Measurements from ENCODE around the gene PCDHGA12.
"Not testable (repeated sequence)": the region's sequence is repeated elsewhere in the genome, so short reads cannot be mapped to it uniquely, and the experiment has no call there.

PCDHGA12 gene

GRCh38 chr5:141413540-141414069 is 16.7 kb upstream of the PCDHGA12 start:
- no peak overlapping the region for H3K9ac ChIP-seq (ENCODE audit: low read length)
- H3K4me3 ChIP-seq (ENCODE audit: low read length) = no peak overlapping the region
- no peaks in the 10 kb centered on the region for H3K36me3 ChIP-seq (ENCODE audit: control insufficient read depth, low read depth, low read length)
- peaks cover 14% of the 10 kb centered on the region for H3K27me3 ChIP-seq (ENCODE audit: control insufficient read depth, insufficient read depth, low read length)
- peaks cover 12% of the 10 kb centered on the region for H3K9me3 ChIP-seq (ENCODE audit: control insufficient read depth, low read depth, low read length)
- H3K27ac ChIP-seq (ENCODE audit: low read length) = no peak overlapping the region
- no peaks in the 10 kb centered on the region for H3K4me1 ChIP-seq (ENCODE audit: control insufficient read depth, low read depth, low read length)

- not testable (repeated sequence) for H3K4me3 ChIP-seq (ENCODE audit: low read length); H3K4me1 ChIP-seq (ENCODE audit: control insufficient read depth, low read depth, low read length); H3K36me3 ChIP-seq (ENCODE audit: control insufficient read depth, low read depth, low read length); H3K27me3 ChIP-seq (ENCODE audit: control insufficient read depth, insufficient read depth, low read length); H3K27ac ChIP-seq (ENCODE audit: low read length); H3K9ac ChIP-seq (ENCODE audit: low read length)
- peaks cover 16% of the 10 kb centered on the region for H3K9me3 ChIP-seq (ENCODE audit: control insufficient read depth, low read depth, low read length)
Measured at GRCh38 chr5:141414548-141415274, 15.6 kb upstream of the PCDHGA12 start.

GRCh38 chr5:141415275-141415618 is 15.1 kb upstream of the PCDHGA12 start:
- not testable (repeated sequence) for H3K27ac ChIP-seq (ENCODE audit: low read length); H3K36me3 ChIP-seq (ENCODE audit: control insufficient read depth, low read depth, low read length); H3K27me3 ChIP-seq (ENCODE audit: control insufficient read depth, insufficient read depth, low read length); H3K4me3 ChIP-seq (ENCODE audit: low read length); H3K4me1 ChIP-seq (ENCODE audit: control insufficient read depth, low read depth, low read length); H3K9ac ChIP-seq (ENCODE audit: low read length)
- peaks cover 20% of the 10 kb centered on the region for H3K9me3 ChIP-seq (ENCODE audit: control insufficient read depth, low read depth, low read length)

- not testable (repeated sequence) for H3K27ac ChIP-seq (ENCODE audit: low read length); H3K36me3 ChIP-seq (ENCODE audit: control insufficient read depth, low read depth, low read length); H3K27me3 ChIP-seq (ENCODE audit: control insufficient read depth, insufficient read depth, low read length); H3K4me1 ChIP-seq (ENCODE audit: control insufficient read depth, low read depth, low read length)
- peaks cover 38% of the 10 kb centered on the region for H3K9me3 ChIP-seq (ENCODE audit: control insufficient read depth, low read depth, low read length)
- peak within 1 kb of the TSS; percentile 73 for H3K4me3 ChIP-seq (ENCODE audit: low read length)
- H3K9ac ChIP-seq (ENCODE audit: low read length) = peak within 1 kb of the TSS; percentile 73
Measured at GRCh38 chr5:141417494-141418172, 12.7 kb upstream of the PCDHGA12 start, which contains the start of gene PCDHGB7. PCDHGB7 (plus strand) TSS chr5:141417677; CDS start chr5:141417860, 183 bp downstream.

- no peaks in the 10 kb centered on the region for H3K4me1 ChIP-seq (ENCODE audit: control insufficient read depth, low read depth, low read length)
- H3K4me3 ChIP-seq (ENCODE audit: low read length) = no peak overlapping the region
- no peaks in the 10 kb centered on the region for H3K36me3 ChIP-seq (ENCODE audit: control insufficient read depth, low read depth, low read length)
- H3K27me3 ChIP-seq (ENCODE audit: control insufficient read depth, insufficient read depth, low read length) = peaks cover 8% of the 10 kb centered on the region
- no peak overlapping the region for H3K9ac ChIP-seq (ENCODE audit: low read length)
- H3K9me3 ChIP-seq (ENCODE audit: control insufficient read depth, low read depth, low read length) = peaks cover 42% of the 10 kb centered on the region
- H3K27ac ChIP-seq (ENCODE audit: low read length) = no peak overlapping the region
Measured at GRCh38 chr5:141419074-141419880, 11.0 kb upstream of the PCDHGA12 start.

- H3K9ac ChIP-seq (ENCODE audit: low read length) = no peak within 1 kb of the TSS
- no peaks in the 10 kb centered on the region for H3K36me3 ChIP-seq (ENCODE audit: control insufficient read depth, low read depth, low read length)
- peak within 1 kb of the TSS; percentile 5 for H3K4me3 ChIP-seq (ENCODE audit: low read length)
- H3K9me3 ChIP-seq (ENCODE audit: control insufficient read depth, low read depth, low read length) = peaks cover 51% of the 10 kb centered on the region
- no peaks in the 10 kb centered on the region for H3K4me1 ChIP-seq (ENCODE audit: control insufficient read depth, low read depth, low read length)
- H3K27ac ChIP-seq (ENCODE audit: low read length) = no peak within 1 kb of the TSS
- H3K27me3 ChIP-seq (ENCODE audit: control insufficient read depth, insufficient read depth, low read length) = peaks cover 8% of the 10 kb centered on the region
Measured at GRCh38 chr5:141420855-141421488, 9.3 kb upstream of the PCDHGA12 start, which contains the start of gene PCDHGA11. PCDHGA11 (plus strand) TSS chr5:141421051; CDS start chr5:141421228, 177 bp downstream.

GRCh38 chr5:141421489-141421855 is 8.8 kb upstream of the PCDHGA12 start:
- H3K4me3 ChIP-seq (ENCODE audit: low read length) = no peak overlapping the region
- H3K9me3 ChIP-seq (ENCODE audit: control insufficient read depth, low read depth, low read length) = peaks cover 56% of the 10 kb centered on the region
- no peaks in the 10 kb centered on the region for H3K4me1 ChIP-seq (ENCODE audit: control insufficient read depth, low read depth, low read length)
- H3K27me3 ChIP-seq (ENCODE audit: control insufficient read depth, insufficient read depth, low read length) = peaks cover 8% of the 10 kb centered on the region
- no peak overlapping the region for H3K27ac ChIP-seq (ENCODE audit: low read length)
- H3K9ac ChIP-seq (ENCODE audit: low read length) = no peak overlapping the region
- H3K36me3 ChIP-seq (ENCODE audit: control insufficient read depth, low read depth, low read length) = no peaks in the 10 kb centered on the region

GRCh38 chr5:141422742-141423291 is 7.5 kb upstream of the PCDHGA12 start:
- Histone ChIP-seq H3K9me3 (ENCODE audit: control insufficient read depth, low read depth, low read length) (peaks cover 69% of the 10 kb centered on the region), H3K36me3 (ENCODE audit: control insufficient read depth, low read depth, low read length) (no peaks in the 10 kb centered on the region), H3K4me1 (ENCODE audit: control insufficient read depth, low read depth, low read length) (no peaks in the 10 kb centered on the region), H3K4me3 (ENCODE audit: low read length) (no peak overlapping the region), H3K9ac (ENCODE audit: low read length) (no peak overlapping the region), H3K27me3 (ENCODE audit: control insufficient read depth, insufficient read depth, low read length) (peaks cover 8% of the 10 kb centered on the region), H3K27ac (ENCODE audit: low read length) (no peak overlapping the region)

- Histone ChIP-seq H3K36me3 (ENCODE audit: control insufficient read depth, low read depth, low read length) (no peaks in the 10 kb centered on the region), H3K27ac (ENCODE audit: low read length) (no peak overlapping the region), H3K4me1 (ENCODE audit: control insufficient read depth, low read depth, low read length) (no peaks in the 10 kb centered on the region), H3K9ac (ENCODE audit: low read length) (no peak overlapping the region), H3K9me3 (ENCODE audit: control insufficient read depth, low read depth, low read length) (peaks cover 56% of the 10 kb centered on the region), H3K4me3 (ENCODE audit: low read length) (no peak overlapping the region), H3K27me3 (ENCODE audit: control insufficient read depth, insufficient read depth, low read length) (no peaks in the 10 kb centered on the region)
Measured at GRCh38 chr5:141427783-141428426, 2.4 kb upstream of the PCDHGA12 start.

GRCh38 chr5:141431286-141431685 is 979 bp downstream of the PCDHGA12 start:
- Histone ChIP-seq H3K4me3 (ENCODE audit: low read length) (no peak overlapping the region), H3K9ac (ENCODE audit: low read length) (no peak overlapping the region), H3K9me3 (ENCODE audit: control insufficient read depth, low read depth, low read length) (peaks cover 44% of the 10 kb centered on the region), H3K36me3 (ENCODE audit: control insufficient read depth, low read depth, low read length) (no peaks in the 10 kb centered on the region), H3K4me1 (ENCODE audit: control insufficient read depth, low read depth, low read length) (no peaks in the 10 kb centered on the region), H3K27me3 (ENCODE audit: control insufficient read depth, insufficient read depth, low read length) (no peaks in the 10 kb centered on the region), H3K27ac (ENCODE audit: low read length) (no peak overlapping the region)

Measured in iPS-18a (cell line).